Measurements from ENCODE around the gene FAM120AOS. TPM values are rescaled to one million over a fixed set of nuclear protein-coding genes. Genes with fewer than 3 reads are reported as not detected.

Gene FAM120AOS
- total RNA-seq, 1 experiment from 2014 or later, result 37.0 TPM

Other genes with a start within 250 kb of the FAM120AOS start
- gene FAM120A, start 1.9 kb downstream of the FAM120AOS start, total RNA-seq (2014; rRNA removed; shearing (Covaris generic)), result 44.6 and 58.0 TPM in 2 replicates
- 7.4 and 12.1 TPM in 2 replicates for gene PHF2, start 123.0 kb upstream of the FAM120AOS start, total RNA-seq (2014; rRNA removed; shearing (Covaris generic))